Suprapubic skin (tissue), 4 donors: ENCODE measurements around the gene RAPGEF2. TPM values are rescaled to one million over a fixed set of nuclear protein-coding genes. Genes with fewer than 3 reads are reported as not detected.
"Not testable (repeated sequence)": the region's sequence is repeated elsewhere in the genome, so short reads cannot be mapped to it uniquely, and the experiment has no call there.

Source experiments
- DNase-seq, 2 donors: peaks; one replicate each; pipeline ENCODE4 v3.0.0-alpha.2; 2019; ENCODE audit warnings: low spot score in 2 of 2
- H3K27ac ChIP-seq: fragments of 200-600 bp; sonication (generic); one replicate; pipeline ENCODE4 v1.5.1; 2019
- H3K27me3 ChIP-seq: fragments of 200-600 bp; sonication (generic); one replicate; pipeline ENCODE4 v1.5.1; 2019
- H3K36me3 ChIP-seq: fragments of 200-600 bp; sonication (generic); one replicate; pipeline ENCODE4 v1.5.1; 2019
- H3K4me1 ChIP-seq: fragments of 200-600 bp; sonication (generic); one replicate; pipeline ENCODE4 v1.5.1; 2019
- H3K4me3 ChIP-seq: fragments of 200-600 bp; sonication (generic); one replicate; pipeline ENCODE4 v1.5.1; 2019; ENCODE audit warnings: mild to moderate bottlenecking
- H3K9me3 ChIP-seq: fragments of 200-600 bp; sonication (generic); one replicate; pipeline ENCODE4 v1.5.1; 2019
- CTCF ChIP-seq, 2 donors: fragments of 200-600 bp in 1 of 2; fragments of 450-650 bp in 1 of 2; sonication (generic) in 1 of 2; IDR thresholded peaks; one replicate each; pipeline ENCODE4 v1.5.1; 2016 to 2019; ENCODE audit warnings: antibody characterized with exemption in 2 of 2, mild to moderate bottlenecking in 1 of 2, moderate library complexity in 1 of 2
- EP300 ChIP-seq: sonication (generic); formaldehyde crosslinking; IDR thresholded peaks from one replicate; pipeline ENCODE4 v1.6.1; 2017; ENCODE audit warnings: antibody characterized with exemption
- POLR2A ChIP-seq, 2 donors: fragments of 450-650 bp; IDR thresholded peaks; one replicate each; pipeline ENCODE4 v1.6.1; 2017; ENCODE audit warnings: antibody characterized with exemption in 2 of 2, mild to moderate bottlenecking in 2 of 2, moderate library complexity in 2 of 2
- POLR2AphosphoS5 ChIP-seq, 3 donors: sonication (generic); formaldehyde crosslinking; IDR thresholded peaks; one replicate each; pipeline ENCODE4 v1.6.1; 2017; ENCODE audit warnings: antibody characterized with exemption in 3 of 3
- WGBS: methylation state at CpG from one replicate; pipeline ENCODE4 v1.1.5; 2018; 5-methylcytosine and 5-hydroxymethylcytosine counted together
- total RNA-seq, 4 donors: library from RNA; depleted of rRNA; stranded (reverse); fragments of >200 nt; gene quantifications; one replicate each; pipeline ENCODE4 v1.1.0, GENCODE V29; 2016

RAPGEF2 gene
- total RNA-seq, 4 donors from 2014 or later = 31.3 to 62.4 (median 43.5) TPM

- no peak for TF ChIP-seq CTCF (IDR thresholded peaks at IDR 0.05)
- TF ChIP-seq POLR2AphosphoS5 (IDR thresholded peaks at IDR 0.05) = no peak
- no peak for TF ChIP-seq EP300
- TF ChIP-seq POLR2A (IDR thresholded peaks at IDR 0.05) = no peak
- WGBS = 93% methylated on average over 6 of the region's 6 CpGs
- Histone ChIP-seq H3K27me3 (no peaks in the 10 kb centered on the region), H3K27ac (no peak overlapping the region), H3K9me3 (no peaks in the 10 kb centered on the region), H3K4me1 (peaks cover 6% of the 10 kb centered on the region), H3K36me3 (no peaks in the 10 kb centered on the region), H3K4me3 (no peak overlapping the region)
- DNase-seq = no peak
Measured at GRCh38 chr4:159071969-159072765, 30.7 kb upstream of the RAPGEF2 start.

- no peaks in the 10 kb centered on the region for H3K27me3 ChIP-seq
- TF ChIP-seq EP300 (no peak), POLR2A (IDR thresholded peaks at IDR 0.05) (no peak), POLR2AphosphoS5 (IDR thresholded peaks at IDR 0.05) (no peak), CTCF (IDR thresholded peaks at IDR 0.05) (no peak)
- H3K27ac ChIP-seq = no peak overlapping the region
- no peak overlapping the region for H3K4me3 ChIP-seq
- H3K9me3 ChIP-seq = no peaks in the 10 kb centered on the region
- H3K4me1 ChIP-seq = peaks cover 10% of the 10 kb centered on the region
- 53% methylated on average over 3 of the region's 3 CpGs for WGBS
- no peaks in the 10 kb centered on the region for H3K36me3 ChIP-seq
- no peak for DNase-seq
Measured at GRCh38 chr4:159075531-159075932, 27.3 kb upstream of the RAPGEF2 start.

GRCh38 chr4:159077018-159077417 lies 25.9 kb upstream of the RAPGEF2 start:
- H3K36me3 ChIP-seq, H3K27ac ChIP-seq, H3K4me1 ChIP-seq, H3K4me3 ChIP-seq, DNase-seq, H3K9me3 ChIP-seq, H3K27me3 ChIP-seq: not testable (repeated sequence)
- 97% methylated on average over 13 of the region's 13 CpGs for WGBS

GRCh38 chr4:159077702-159078495 lies 25.0 kb upstream of the RAPGEF2 start:
- Histone ChIP-seq H3K4me3 (no peak overlapping the region), H3K4me1 (peaks cover 3% of the 10 kb centered on the region), H3K36me3 (no peaks in the 10 kb centered on the region), H3K27ac (no peak overlapping the region), H3K27me3 (no peaks in the 10 kb centered on the region), H3K9me3 (no peaks in the 10 kb centered on the region)
- WGBS = 65% methylated on average over 6 of the region's 6 CpGs
- TF ChIP-seq EP300 = no peak
- TF ChIP-seq CTCF (IDR thresholded peaks at IDR 0.05) = no peak
- TF ChIP-seq POLR2AphosphoS5 (IDR thresholded peaks at IDR 0.05) = no peak
- no peak for TF ChIP-seq POLR2A (IDR thresholded peaks at IDR 0.05)
- DNase-seq = no peak

- no peak overlapping the region for H3K4me3 ChIP-seq
- H3K27me3 ChIP-seq = no peaks in the 10 kb centered on the region
- 97% methylated on average over 2 of the region's 2 CpGs for WGBS
- DNase-seq = no peak
- H3K4me1 ChIP-seq = peaks cover 3% of the 10 kb centered on the region
- H3K9me3 ChIP-seq = no peaks in the 10 kb centered on the region
- no peaks in the 10 kb centered on the region for H3K36me3 ChIP-seq
- H3K27ac ChIP-seq = no peak overlapping the region
- no peak for TF ChIP-seq EP300
- no peak for TF ChIP-seq POLR2A (IDR thresholded peaks at IDR 0.05)
- no peak for TF ChIP-seq CTCF (IDR thresholded peaks at IDR 0.05)
- no peak for TF ChIP-seq POLR2AphosphoS5 (IDR thresholded peaks at IDR 0.05)
Measured at GRCh38 chr4:159079074-159079473, 23.8 kb upstream of the RAPGEF2 start.
